GM18951 (cell line): ENCODE measurements around the gene LMAN2.

Experiments used
- POLR2A ChIP-seq: IDR thresholded peaks from 4 replicates; pipeline ENCODE4 v1.6.1; 2011; ENCODE audit warnings: mild to moderate bottlenecking; ENCODE audit not compliant: insufficient read length, insufficient read depth; ENCODE audit errors: extremely low read depth
- in situ Hi-C: fragments of 300-500 bp; cut with MboI; formaldehyde crosslinking; loops from one replicate; pipeline ENCODE4 v1.12.0; 2022; ENCODE audit warnings: low sequenced_read_pairs, mixed read lengths, inconsistent platforms; ENCODE audit not compliant: unreplicated experiment

The LMAN2 gene

DNA sequence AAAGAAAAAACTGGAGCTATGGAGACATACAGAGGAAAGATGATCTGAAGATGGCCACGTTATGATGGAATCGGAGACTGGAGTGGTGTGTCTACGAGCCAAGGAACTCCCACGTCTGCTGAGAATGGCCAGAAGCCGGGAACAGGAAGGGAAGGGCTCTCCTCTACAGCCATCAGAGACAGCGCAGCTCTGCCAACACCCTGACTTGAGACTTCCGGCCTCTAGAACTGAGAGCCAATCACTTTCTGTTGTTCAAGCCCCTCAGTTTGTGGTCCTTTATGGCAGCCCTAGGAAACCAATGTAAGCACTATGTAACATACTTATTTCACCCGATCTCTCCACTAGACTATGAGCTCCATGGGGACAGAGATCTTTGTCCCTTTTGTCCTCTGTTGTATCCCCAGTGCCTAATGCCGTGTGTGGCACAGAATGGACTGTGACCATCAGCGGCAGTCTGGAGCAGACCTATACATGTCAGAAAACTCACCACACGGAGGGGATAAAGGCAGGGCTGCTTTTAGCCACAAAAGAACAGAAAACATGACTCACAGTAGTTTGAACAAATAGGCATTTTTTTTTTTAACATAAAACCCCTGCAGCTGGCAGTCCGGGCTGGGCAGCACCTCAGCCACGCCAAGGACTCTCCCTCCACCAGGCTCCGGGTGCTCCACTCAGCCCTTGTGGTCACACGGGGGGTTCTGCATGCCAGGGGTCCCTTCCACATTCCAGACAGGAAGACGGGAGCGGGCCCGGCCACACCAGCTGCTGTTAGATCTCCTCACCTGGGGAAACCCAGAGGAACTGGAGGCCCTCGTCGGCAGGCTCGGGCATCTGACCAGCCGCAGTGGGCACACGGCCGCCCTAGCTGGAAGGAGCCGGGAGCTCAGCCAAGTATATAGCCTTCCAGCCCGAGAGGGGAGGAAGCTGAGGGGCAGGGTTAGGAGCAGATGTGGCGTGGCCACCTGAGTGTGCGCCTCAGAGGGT is 23.6 kb downstream of the LMAN2 start:
- in situ Hi-C loops: no loop called here
- no peak for TF ChIP-seq POLR2A

DNA sequence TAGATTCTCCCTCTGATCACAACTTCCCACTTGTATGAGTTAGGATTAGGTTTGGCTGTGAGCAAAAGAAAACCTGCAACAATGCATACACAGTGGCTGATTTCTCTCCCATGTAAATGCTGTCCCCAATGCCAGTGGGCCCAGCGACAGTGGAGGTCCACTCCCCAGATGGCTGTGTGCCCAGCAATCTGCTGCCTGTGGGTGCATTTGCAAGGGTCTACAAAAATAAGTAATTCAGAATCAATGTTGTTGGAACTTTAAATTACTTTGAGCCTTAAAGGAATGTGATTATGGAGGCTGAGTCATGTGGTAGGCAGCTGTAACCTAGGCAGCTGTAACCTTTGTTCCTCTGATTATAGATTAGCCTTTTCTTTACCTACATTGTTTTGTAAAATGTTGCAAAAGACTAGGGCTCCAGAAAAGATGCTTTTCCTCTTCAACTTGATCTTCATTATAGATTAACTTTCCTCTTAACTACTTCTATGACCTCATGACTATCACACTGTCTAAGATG is 25.5 kb downstream of the LMAN2 start:
- in situ Hi-C loops: no loop called here
- no peak for TF ChIP-seq POLR2A

DNA sequence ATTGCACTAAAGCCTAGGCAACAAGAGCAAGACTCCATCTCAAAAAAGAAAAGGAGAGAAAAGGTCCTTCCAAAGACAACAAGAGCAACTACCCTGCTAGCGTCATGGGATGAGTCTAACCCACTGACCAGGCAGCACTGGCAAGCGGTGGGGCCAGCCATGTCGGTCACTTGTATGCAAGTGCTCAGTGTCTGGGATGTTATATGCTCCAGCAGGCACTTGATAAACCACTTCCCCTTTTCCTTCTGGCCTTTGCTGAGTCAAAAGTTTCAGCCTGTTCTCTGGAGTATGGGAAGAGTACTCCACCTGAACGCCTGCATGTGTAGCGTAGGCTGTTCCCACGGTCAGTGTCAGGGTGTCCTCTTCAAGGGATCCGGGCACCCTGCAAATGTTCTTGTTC is 30.6 kb downstream of the LMAN2 start:
- no peak for TF ChIP-seq POLR2A
- in situ Hi-C loops: no loop called here

DNA sequence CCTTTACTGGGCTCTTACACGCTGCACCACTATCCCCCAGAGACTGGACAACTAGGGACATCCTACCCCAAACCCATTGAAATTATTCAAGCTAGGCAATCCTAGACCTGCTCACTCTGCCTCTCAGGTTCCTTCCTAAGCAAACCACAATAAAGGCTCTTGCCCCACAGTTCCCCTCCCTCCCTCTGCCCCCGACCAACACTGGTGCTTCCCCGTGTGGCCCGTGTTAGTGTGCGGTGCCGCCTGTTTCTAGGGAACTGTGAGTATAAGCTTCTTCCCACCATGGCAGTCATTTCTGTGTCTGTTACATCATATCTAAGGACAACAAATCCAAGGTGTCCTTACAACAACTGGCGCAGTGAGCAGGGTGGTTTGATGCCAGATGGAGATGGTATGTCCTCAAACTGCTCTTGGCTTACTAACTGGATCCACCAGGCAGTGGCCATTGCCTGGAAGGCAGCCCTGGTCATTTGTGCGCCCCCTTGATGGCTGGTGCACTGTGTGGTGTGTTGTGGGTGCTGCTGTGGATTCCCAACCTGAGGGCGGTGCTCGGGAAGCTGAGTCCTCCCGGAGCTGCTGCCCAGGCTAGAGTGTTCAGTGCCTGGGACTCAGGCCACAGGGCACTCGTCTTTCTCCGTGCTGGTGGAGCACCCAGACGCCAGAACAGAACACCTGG is 31.4 kb downstream of the LMAN2 start:
- no peak for TF ChIP-seq POLR2A
- in situ Hi-C loops: no loop called here

DNA sequence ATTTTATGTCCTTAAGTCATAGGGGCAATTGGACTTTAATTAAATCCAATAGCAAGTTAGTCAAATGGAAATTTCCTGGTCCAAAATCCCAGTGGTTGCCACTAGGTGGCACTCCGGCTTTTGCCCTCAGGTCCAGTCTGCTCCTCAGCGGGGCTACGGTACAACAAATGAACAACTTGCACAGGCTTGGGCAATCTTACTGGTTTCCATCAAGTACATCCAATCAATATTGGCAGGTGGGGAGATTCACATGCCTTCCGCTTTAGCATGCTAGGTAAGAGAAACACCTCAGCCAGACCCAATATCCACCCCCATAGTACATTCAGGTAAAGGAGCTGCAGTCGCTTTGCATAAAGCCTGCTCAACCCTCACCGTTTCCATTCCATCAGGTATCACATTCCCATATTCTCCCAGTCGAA is 33.5 kb downstream of the LMAN2 start:
- in situ Hi-C loops: no loop called here
- TF ChIP-seq POLR2A: no peak

DNA sequence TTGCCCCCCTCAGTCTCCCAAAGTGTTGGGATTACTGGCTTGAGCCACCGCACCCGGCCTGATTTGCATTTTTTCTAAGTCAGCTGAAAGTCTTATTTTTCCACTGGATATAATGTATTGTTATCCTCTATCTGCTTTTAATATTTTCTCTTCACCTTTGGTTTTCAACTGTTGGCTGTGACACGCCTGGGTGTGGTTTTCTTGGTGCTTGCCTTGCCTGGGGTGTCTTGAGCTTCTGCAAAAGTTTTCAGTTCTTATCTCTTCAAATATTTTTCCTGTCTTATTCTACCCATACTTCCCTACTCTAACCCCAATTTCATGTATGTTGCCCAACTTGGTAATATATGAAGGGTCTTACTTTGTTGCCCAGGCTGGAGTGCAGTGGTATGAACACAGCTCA is 35.5 kb downstream of the LMAN2 start:
- in situ Hi-C loops: no loop called here
- no peak for TF ChIP-seq POLR2A

DNA sequence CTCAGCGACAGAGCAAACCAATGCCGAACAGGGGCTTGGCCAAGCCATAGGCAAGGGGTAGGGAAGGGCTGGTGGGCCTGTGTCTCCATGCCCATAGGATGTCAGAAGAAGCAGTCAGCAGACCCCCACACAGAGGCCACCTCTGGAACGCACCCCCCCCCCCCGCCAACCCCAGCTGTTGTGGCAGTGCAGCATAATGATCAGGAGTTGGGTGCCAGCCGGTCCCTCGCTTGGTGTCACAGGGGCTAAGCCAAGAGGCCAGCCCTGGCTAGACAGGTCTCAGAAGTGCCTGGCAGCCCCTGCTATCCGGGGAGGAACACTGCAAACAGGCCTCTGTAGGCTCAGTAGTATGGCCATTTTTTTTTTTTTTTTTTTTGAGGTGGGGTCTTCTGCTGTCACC is 36.1 kb downstream of the LMAN2 start:
- in situ Hi-C loops: no loop called here
- TF ChIP-seq POLR2A: no peak

DNA sequence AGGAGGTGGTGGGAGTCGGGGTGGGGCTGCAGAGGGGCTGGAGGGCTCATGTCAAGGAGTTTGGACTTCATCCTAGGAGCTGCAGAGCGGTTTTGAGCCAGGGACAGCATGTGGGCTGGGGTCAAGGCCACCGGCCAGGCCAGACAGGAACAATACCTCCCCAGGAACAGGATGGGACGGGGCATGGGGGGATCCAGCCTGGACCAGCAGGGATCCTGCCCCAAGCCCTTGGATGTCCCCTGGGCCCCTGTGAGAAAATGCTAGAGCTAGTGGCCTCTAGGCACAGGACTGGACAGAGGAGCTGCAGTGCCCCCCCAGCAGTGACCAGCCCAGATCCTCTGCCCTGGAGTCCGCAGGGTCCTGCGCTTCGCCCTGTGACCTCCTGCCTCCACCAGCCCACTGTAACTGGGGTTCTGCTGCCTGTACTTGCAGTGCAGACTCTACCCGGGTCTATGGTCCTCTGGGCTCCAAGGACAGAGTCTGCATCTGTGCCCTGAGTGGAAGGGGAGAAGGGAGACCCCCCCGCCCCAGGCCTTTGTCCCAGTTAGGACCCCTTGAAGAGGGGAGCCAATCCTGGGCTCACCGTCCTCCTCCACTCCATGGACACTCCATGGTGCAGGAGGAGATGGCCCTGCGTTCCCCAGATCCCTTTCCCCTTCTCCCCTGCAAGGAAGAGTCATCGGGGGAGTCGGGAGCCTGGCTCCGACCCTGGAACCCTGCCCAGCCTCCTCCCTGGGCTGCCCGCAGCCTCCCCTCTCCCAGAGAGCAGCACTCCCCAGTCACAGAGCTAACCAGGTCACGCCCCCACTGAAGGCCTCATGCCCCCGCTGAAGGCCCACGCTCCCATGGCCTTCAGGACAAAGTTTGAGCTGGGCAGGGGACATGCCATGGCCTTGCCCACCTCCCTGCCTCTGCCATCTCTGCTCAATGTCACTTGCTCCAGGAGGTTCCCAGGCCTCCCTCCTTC is 36.8 kb downstream of the LMAN2 start:
- no peak for TF ChIP-seq POLR2A
- in situ Hi-C loops: no loop called here

DNA sequence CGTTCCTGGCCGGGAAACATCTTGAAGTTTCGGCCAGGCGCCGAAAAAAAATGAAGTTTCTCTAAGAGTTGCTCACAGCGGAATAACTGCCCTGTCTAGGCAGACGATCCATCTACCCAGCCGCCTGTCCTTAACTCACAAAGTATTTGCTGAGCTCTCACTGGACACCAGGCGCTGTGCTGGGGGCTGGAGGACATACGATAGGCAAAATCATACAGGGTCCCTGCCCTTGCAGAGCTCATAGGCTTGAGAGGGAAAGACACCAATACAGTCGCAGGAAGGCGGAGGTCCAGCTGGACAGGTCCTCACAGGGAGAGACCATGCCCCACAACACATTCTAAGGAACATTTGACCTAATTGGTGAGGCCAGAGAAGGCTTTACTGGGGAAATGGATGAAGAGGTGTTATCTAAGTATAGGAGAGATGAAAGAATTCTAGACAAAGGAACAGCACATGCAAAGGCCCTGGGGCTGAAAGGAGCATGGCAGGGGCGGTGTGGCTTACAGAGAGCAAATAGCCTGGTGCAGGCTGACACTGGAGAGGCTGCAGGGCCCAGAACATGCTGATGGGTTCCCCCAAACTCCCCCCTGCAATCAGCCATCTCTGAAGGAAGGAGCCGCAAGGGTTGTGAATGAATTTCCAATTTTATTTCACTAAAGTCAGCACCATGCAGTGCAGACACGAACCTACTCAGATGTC is 37.8 kb downstream of the LMAN2 start:
- in situ Hi-C loops: no loop called here
- TF ChIP-seq POLR2A: no peak

DNA sequence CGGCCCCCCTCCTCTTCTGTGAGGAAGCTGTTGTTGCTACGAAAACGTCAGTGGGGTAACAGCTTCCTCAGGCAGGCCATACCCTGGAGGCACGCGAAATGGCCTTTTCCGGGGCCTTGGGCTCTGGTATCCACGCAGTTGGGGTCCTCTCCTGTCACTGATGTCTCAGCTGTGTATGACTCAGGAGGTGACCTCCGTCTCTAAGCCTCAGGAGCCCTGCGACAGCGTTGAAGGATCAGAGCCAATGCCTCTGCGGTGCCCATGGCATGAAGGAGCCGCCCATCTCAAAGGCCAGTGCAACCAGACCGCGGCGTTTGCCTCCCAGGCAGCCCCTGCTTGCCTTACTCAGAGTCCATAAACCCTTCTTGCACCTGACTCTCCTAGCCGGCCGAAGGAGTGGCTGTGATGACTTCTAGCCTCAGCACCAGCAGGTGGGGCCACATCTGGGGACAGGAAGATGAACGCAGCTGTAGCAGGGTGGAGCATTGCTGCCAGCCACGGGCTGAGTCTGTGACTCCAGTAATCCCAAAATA is 38.8 kb downstream of the LMAN2 start:
- in situ Hi-C loops: no loop called here

DNA sequence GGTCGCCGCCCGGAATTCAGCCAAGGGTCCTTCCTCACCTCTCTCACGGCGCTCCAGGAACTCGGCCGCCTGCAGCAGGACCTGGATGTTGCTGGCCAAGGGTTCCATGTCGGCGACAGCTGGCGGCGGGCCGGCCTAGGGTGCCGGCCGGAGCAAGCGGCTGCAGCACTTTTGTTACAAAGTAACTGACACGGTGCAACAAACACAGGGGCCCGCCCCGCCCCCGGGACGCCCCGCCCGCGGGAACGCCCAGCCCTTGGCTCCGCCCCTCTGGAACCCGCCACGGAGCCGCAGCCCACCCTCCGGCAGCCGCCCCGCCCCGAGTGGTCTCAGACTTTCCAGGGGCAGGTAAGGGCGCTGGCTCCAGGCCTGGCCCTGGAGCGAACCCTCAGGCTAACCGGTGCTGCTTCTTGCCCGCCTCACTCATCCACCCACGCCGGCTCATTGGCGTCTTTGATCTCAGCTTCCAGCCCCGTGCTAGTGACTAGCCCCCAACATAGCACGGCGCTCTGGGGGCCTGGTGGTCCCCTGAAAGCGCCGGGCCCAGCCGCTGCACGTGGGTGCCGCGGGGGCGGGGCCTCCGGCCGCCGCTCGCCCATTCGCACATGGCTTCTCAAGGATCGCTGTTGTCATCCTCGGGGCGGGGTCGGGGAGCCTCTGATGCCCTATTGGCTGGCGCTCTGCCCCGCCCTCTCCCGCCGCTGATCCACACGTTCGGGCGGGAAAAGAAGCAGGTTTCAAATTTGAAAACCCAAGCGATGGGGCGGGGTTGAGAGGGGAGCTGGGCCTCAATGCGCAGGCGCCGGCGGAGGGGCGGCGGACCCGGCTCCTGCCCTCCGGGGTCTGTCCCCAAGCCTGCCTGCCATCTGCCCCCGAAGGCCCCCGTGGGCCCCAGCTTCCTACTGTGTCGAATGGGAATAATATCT is 39.5 kb downstream of the LMAN2 start, which contains the start of gene MXD3:
Gene MXD3, minus strand, starts transcription at position 176 of the 926 bp plus-strand sequence. Its CDS starts 68 bp downstream, at position 108.
- peak; percentile 72 for TF ChIP-seq POLR2A
- in situ Hi-C loops: no loop called here

More for the DNA sequence above, 38.8 kb downstream of the LMAN2 start:
- TF ChIP-seq POLR2A: no peak
